SKM-1 treated with dmso at 0.1 percent for 144 hours (cell line): ENCODE measurements around the gene SPRR2D.
"Not testable (repeated sequence)": the region's sequence is repeated elsewhere in the genome, so short reads cannot be mapped to it uniquely, and the experiment has no call there.

Experiments used
- DNase-seq: peaks from one replicate; lab custom pipeline; 2025; ENCODE audit not compliant: unreplicated experiment; lab: John Stamatoyannopoulos, UW

Gene SPRR2D

DNA sequence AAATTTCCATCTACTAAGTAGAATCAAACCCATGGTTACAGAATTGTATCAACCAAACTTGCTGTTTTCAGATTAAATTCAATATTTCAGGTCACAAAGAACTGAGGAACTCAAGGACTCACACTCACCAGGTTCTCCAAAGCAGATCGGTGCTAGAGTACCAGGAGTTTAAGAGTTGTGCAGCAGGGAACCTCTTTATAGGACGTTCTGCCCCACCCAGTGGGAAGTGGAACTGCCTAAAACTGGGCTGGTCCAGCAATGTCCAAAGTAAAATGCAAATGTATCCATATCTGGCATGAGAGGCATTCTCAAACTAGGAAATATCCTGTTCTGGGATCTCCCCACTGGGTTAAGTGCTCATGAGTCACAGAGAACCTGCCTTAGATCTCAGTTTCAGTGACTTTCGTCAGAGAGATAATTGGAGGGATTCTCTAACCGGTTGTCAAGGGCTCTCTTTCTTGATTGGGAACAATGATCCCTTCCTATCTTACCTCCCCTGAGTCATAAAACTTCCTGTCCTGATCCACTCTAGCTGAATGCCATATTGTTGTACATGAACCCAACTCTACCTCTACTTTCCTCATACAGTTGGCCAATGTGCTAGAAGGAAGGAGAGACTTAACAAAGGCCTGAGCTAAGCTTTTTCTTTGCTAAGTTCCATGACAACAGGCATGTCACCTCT, at the start of gene SPRR2D:
Gene SPRR2D, minus strand, starts transcription at position 171 of the 682 bp plus-strand sequence. CDS start 774 bp downstream, outside the sequence.
- DNase-seq, result no peak

DNA sequence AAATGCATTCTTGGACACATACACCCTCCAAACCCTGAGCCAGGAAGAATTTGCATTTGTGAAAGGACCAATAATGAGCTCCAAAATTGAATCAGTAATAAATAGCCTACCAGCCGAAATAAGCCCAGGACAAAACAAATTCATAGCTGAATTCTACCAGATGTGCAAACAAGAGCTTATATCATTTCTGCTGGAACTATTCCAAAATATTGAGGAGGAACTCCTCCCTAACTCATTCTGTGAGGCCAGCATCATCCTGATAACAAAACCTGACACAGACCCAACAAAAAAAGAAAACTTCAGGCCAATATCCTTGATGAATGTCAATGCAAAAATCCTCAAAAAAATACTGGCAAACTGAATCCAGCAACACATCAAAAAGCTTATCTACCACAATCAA, 46.7 kb upstream of the SPRR2D start:
- DNase-seq, result no peak

DNA sequence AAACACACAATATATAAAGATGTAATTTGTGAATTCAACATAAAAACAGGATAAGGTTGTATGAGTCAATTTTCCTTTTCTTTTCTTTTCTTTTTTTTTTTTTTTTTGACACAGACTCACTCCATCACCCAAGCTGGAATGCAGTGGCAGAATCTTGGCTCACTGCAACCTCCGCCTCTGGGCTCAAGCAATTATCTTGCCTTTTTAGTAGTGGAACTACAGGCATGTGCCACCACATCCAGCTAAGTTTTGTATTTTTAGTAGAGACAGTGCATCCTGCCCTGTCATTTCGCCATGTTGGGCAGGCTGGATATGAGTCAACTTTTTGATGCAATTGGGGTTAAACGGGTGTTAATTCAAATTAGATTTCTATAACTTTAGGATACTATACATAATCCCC, 40.8 kb upstream of the SPRR2D start:
- no peak for DNase-seq

DNA sequence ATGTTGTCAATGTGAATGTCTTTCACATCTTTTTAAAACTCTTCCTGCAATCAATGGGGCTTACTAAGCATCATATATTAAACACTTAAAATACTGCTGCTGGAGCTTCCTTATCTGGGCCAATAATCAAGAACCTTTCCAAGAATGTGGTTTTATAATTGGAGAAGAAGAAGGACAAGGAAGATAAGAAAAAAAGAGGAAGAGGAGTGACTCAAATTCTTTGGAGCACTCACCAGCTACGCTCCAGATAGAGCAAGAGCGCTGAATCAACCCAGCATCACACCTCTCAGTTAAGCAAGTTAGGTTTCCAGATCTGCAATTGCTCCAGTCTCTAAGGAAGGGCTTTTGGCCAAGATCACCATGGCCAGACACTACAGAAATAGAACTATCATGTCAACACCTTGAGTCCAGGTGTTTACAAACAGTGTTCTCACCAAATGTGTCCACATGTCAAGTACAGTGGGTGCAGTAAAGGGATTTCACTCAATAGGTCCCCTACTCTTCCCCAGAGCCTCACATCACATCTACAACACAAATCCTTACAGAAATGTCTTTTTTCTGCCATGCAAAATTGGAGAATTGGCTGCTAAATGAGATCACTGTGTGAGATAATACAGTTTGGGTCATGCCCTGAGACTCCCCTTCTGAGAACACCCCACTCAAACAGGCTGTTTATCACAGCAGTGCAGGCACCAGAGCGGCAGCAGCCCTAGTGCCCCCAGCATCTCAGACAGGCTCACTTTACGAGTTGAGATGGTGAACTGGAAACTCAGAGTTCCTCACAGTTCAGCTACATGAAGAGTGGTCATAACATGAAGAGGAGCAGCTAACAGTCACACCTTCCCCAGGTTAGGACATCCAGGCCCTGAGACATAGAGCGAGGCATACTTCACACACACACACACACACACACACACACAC, 32.1 kb upstream of the SPRR2D start:
- no peak for DNase-seq

DNA sequence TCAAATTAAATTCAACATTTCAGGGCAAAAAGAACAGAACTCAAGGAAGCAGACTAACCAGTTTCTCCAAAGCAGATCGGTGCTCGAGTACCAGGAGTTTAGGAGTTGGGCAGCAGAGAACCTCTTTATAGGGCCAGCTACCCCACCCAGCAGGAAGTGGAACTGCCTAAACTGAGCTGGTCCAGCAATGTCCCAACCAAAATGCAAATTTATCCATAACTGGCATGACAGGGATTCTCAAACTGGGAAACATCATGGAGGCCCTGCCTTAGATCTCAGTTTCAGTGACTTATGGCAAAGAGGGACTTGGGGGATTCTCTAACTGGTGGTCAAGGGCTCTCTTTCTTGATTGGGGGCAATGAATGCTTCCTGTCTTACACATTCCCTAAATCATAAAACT, 30.6 kb upstream of the SPRR2D start, which contains the start of gene SPRR2B:
Gene SPRR2B, minus strand, starts transcription at position 101 of the 400 bp plus-strand sequence. CDS start 772 bp downstream, outside the sequence.
- DNase-seq, result no peak

DNA sequence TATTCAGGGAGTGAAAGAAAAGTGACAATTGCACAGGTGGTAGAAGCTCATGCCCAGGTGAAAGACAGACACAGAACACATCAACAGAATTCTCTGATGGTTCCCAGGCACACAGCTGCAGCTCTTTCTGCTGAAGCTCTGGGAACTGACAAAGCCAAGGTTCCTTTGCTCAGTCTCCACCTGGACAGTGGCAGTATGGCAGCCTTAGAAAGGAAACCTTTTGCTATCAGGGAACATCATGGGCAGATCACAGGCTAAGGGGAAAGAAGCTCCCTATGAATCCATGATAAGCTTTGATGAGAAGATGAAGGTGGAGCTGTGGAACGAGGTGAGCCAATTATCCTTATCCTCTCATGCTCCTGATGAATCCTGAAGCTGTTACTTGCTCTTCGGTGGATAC, 29.3 kb upstream of the SPRR2D start:
- DNase-seq, result no peak

DNA sequence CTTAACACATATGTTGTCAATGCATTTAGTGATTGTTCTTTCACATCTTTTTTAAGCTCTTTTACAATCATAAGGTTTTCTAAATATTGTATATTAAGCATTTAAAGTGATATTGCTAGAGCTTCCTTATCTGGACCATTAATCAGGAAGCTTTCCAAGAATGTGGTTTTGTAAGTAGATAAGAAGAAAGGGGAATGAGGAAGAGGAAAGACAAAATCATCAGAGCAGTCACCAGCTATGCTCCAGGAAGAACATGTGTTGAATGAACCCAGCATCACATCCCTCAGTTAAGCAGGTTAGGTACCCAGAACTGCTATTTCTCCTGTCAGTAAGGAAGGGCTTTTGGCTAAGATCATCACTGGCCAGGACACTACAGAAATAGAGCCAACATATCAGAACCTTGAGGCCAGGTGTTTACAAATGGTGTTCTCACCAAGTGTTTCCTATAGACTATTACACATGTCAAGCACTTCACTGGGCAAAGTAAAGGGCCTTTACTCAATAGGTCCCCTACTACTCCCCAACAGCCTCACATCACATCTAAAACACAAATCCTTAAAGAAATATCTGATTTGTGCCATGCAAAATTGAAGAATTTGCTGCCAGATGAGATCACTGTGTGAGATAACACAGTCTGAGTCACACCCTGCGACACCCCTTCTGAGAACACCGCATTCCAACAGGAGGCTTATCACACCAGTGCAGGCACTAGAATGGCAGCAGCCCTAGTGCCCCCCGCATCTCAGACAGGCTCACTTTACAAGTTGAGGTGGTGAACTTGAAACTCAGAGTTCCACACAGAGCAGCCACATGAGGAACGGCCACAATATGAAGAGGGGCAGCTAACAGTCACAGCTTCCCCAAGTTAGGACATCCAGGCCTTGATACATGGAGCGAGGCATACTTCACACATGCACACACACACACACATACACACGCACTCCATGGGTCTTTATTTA, 18.2 kb upstream of the SPRR2D start:
- no peak for DNase-seq

DNA sequence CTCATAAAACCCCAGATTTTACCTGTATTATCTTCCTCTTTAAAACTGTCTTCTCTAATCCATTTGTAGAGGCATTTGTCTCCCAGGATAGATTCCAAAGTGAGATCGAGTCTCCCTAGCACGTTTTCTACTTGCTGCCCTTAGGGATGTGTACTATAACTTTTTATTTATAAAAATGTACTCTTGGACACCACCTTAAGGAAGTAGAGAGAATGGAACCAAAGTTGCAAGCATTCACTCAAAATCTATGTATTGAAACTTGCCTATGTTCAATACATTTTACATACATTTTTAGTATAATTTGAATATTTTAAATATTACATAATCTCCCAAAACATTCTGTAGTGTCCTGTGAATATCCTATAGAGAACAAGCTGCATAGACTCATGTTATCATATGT, 17.2 kb upstream of the SPRR2D start:
- no peak for DNase-seq

DNA sequence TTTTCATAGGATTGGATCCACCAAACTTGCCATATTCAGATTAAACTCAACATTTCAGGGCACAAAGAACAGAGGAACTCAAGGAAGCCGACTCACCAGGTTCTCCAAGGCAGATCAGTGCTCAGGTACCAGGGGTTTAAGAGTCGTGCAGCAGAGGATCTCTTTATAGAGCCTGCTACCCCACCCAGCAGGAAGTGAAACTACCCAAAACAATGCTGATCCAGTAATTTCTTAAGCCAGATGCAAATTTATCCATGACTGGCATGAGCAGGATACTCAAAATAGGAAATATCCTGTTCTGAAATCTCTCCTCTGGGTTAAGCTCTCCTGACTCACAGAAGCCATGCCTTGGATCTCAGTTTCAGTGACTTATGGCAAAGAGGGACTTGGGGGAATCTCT, 16.5 kb upstream of the SPRR2D start, which contains the start of gene SPRR2A:
Gene SPRR2A, minus strand, starts transcription at position 138 of the 400 bp plus-strand sequence. CDS start 777 bp downstream, outside the sequence.
- DNase-seq, result no peak

DNA sequence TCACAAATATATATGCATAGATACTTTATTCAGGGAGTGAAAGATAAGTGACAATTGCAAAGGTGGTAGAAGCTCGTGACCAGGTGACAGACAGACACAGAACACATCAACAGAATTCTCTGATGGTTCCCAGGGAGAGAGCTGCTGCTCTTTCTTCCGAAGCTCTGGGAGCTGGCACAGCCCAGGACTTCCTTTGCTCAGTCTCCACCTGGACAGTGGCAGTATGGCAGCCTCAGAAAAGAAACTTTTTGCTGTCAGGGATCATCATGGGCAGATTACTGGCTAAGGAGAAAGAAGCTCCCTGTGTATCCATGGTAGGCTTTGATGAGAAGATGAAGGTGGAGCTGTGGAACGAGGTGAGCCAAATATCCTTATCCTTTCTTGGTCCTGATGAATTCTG, 15.2 kb upstream of the SPRR2D start:
- not testable (repeated sequence) for DNase-seq

DNA sequence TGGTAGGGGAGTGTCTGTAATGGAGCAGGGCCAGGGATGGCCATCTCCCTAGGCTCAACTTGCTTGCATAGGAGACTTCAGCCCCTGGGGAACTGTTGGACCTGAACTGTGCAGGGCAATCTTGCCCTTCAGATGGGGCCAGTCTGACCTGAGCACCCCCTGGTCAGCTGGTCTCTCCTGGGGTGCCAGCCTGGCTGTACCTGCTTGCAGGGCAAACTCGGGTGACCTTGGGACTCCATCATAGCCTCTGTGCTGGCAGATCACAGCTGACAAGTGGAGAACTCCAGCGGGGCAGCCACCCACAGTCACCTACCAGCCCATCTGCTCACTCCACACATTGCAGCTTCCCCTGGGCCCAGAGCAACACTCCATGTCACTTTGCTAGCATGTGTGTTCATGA, 8.3 kb upstream of the SPRR2D start:
- no peak for DNase-seq

DNA sequence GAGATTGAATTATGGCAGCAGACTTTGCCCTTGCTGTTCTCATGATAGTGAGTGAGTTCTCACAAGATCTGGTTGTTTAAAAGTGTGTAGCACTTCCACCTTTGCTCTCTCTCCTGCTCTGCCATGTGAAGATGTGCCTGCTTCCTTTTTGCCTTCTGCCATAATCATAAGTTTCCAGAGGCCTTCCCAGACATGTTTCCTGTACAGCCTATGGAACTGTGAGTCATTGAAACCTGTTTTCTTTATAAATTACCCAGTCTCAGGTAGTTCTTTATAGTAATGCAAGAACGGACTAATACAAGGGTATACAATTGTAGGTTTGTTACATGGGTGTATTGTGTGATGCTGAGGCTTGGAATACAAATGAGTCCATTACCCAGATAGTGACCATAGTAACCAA, 5.7 kb downstream of the SPRR2D start:
- DNase-seq, result no peak

DNA sequence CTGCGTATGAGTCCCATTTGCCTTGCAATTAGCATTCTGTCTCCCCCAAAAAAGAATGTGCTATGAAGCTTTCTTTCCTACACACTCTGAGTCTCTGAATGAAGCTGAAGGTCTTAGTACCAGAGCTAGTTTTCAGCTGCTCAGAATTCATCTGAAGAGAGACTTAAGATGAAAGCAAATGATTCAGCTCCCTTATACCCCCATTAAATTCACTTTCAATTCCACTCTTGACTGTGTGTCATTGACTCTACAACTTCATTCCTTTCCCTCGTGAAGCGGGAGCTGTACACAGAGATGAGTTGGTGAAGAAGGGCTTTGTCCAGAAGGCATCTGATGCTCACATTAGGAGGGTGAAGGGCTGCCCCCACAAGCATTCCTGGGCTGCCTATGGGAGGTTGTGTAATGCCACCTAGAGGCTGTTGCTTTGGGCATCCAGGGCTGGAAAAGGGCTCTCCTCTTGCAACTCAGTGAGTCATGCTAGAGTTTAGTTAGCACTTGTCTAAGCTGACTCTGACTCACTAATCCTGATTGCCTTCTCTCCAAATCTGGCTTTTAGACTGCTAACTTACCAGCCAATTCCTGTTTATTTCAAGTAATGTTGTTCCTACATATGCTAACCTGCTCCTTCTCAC, 8.1 kb downstream of the SPRR2D start:
- DNase-seq, result no peak

DNA sequence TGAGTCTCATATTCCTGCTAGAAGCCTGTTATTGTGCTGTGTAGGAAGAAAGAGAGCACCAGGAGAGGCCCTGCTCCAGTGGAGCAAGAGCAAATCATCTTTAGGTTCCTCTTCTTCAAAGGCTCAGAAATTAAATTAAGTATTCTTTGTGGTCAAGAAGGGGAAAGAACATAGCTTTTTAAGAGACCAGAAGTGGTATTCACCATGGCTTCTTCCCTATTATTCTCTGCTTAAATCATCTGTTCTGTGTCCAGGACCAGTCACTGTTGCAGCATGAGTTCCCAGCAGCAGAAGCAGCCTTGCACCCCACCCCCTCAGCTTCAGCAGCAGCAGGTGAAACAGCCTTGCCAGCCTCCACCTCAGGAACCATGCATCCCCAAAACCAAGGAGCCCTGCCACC, 8.8 kb downstream of the SPRR2D start:
- DNase-seq, result no peak

DNA sequence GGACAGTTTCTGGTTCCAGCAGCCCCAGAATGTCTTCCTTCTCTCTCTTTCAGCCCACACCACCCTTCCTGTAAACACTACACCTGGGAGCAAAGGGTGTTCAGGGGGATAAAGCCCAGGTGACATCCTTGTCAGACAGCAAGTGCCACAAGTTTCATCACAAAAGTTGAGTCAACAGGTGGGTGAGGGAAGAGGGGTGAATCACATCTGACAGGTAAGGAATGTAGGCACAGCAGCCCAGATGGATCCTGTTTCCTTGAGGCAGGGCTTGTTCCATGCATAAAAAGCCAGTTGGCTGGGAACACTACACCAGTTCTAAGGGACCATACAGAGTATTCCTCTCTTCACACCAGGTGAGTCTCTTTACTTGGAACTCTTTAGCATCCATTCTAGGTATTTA, 10.0 kb downstream of the SPRR2D start, which contains the start of gene SPRR1B:
Gene SPRR1B, plus strand, starts transcription at position 309 of the 400 bp plus-strand sequence. CDS start 1,143 bp downstream, outside the sequence.
- DNase-seq, result no peak

DNA sequence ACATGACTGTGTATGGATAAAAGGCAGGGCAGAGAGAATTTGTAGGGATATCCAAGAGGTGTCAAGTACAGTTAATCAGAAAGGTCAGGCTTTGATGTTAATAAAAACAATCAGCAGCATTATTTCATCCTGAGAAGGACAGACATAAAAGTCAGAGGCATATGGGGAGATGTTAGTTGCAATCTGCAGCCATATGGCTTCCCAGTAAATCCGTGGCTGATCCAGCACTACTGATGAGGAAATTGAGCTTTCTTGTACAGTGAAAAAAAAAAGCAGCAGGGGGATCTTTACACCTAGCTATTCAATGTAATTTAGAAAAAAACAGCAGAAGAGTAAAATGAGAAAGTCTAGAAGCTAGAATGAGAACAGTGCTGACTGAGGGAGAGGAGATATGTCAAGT, 12.2 kb downstream of the SPRR2D start:
- no peak for DNase-seq

DNA sequence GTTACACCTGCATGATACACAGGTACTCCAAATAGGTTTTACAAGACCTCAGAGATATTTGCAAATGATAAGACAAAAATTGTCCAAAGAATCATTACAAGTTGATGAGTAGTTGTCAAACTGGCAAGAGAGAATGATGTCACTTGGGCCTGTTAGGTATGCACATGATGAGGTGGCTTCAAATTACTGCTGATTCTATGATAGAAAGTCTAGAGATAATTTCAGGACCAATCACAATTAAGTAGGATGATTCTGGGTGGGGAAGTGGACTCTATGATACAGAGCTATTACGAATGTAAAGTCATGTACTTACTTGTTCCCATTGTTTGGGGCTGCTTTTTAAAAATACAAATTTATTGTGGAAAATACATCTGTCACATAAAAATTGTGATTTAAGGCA, 15.1 kb downstream of the SPRR2D start:
- no peak for DNase-seq

DNA sequence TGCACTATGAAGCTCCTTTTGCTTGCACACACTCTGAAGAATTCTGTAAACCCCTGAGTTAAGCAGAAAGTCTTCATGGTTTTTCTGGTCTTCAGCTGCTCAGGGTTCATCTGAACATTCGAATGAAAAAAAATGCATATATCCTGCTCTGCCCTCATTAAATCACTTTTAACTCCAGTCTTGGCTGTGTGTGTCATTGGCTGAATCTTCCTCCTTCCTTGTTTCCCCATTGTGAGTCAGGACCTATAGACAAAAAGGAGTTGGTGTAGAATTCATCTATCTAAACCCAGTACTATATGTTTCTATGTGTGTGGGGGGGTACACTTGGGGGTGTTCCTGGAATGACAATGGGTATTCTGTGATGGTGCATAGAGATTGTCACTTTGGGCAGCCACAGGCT, 16.5 kb downstream of the SPRR2D start:
- DNase-seq, result no peak

DNA sequence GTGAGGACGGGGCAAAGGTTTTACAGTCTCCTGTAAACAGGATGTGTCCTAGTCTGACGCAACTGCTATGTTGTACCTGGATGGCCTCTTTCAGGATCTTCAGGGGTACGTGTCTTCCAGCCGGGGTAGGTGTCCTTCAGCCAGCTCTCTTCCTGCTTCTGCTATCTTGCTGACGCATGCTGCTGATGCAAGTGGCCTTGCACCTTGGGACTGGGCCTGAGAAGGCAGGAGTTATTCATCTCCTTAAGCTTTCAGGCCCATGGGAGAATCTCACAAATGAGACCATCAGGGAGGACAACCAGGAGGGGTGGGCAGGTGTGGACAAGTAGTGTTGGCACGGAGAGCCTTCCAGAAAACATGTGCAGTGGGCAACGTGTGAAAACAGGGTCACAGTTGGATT, 17.8 kb downstream of the SPRR2D start:
- no peak for DNase-seq

DNA sequence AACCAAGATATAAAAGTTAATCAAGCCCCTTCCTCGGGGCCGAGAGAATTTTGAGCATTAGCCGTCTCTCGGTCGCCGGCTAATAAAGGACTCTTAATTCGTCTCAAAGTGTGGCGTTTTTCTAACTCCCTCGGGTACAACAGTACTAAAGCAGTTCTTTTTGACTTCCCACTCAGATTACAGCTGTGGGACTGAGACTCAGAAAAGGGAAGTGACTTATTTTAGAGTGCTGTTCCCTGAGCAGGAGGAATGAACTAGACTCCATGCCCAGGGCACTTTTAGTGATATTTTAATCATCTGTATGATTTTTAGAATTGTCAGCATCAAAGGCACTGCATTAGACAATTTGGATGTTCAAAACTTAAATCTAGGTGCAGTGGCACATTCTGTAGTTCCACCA, 18.6 kb downstream of the SPRR2D start:
- DNase-seq, result not testable (repeated sequence)
